K562 treated with DMSO at 1 percent for 48 hours (cell line): ENCODE results near the gene RABEP2. TPM values are rescaled to one million over a fixed set of nuclear protein-coding genes. Genes with fewer than 3 reads are reported as not detected.

Experiments
- total RNA-seq: library from RNA; unstranded; fragments of 300-600 nt; gene quantifications from 2 replicates; pipeline ENCODE4 v1.2.3, GENCODE V29; 2022; ENCODE audit warnings: low replicate concordance; ENCODE audit errors: extremely low read depth

The RABEP2 gene, protein sequence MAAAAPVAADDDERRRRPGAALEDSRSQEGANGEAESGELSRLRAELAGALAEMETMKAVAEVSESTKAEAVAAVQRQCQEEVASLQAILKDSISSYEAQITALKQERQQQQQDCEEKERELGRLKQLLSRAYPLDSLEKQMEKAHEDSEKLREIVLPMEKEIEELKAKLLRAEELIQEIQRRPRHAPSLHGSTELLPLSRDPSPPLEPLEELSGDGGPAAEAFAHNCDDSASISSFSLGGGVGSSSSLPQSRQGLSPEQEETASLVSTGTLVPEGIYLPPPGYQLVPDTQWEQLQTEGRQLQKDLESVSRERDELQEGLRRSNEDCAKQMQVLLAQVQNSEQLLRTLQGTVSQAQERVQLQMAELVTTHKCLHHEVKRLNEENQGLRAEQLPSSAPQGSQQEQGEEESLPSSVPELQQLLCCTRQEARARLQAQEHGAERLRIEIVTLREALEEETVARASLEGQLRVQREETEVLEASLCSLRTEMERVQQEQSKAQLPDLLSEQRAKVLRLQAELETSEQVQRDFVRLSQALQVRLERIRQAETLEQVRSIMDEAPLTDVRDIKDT
- not detected in 2 replicates for total RNA-seq

DNA sequence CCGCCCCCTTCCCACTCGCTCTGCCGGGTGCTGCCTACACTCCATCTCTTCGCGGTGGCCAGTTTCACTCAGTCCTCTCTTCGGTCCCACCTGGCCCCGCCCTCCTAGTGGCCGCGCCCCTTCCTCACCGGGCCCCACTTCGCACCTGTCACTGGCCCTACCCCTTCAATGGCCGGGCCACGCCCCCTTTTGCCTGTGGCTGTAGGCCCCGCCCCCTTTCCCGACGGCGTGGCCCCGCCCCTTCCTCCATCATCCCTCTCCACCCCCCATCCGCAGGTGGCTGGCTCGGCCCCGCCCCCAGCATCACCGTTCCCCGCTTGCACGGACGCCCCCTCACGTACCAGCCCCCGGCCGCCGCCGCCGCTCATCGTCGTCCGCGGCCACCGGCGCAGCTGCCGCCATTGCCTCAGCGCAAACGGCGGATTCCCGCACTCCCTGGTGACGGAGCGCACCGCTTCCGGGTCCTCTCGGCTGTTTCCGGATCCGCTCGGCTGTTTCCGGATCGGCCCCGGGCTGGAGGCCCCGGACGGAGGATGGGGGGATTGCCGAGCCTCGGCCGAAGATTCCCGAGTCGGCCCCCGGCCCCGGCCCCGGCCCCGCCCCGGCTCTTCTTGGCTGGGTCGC is at the start of gene RABEP2:
Gene RABEP2, minus strand, starts transcription at position 477 of the 624 bp plus-strand sequence. Its CDS starts 75 bp downstream, at position 402.

DNA sequence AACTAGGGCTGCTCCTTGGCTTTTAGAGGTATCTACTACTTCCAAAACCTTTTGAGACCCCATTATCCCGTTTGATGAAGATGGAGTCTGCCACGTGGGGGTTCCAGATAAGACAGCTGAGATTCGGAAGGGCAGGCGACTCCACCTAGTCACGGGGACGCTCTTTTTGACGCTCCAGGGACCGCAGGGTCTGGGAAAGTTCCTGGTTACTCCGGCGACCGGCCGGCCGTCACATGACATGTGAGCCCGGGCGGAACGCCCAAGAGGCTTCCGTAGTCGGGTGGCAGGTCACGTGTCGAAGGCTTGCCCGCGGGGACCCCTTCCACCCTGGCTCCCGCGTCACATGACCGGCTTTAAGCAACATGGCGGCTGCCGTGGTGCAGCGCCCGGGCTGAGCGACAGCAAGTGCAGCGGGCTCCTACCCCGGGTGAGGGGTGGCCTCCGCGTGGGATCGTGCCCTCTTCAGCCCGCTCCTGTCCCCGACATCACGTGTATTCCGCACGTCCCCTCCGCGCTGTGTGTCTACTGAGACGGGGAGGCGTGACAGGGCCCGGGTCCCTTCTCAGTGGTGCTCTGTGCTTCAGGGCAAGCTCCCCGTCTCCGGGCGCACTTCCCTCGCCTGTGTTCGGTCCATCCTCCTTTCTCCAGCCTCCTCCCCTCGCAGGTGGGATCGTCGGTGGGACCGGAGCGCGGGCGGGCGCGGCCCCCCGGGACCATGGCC is 49.6 kb upstream of the RABEP2 start, which contains the start of gene SPNS1:
Gene SPNS1, plus strand, starts transcription at position 342 of the 721 bp plus-strand sequence. Its CDS starts 374 bp downstream, at position 716.

DNA sequence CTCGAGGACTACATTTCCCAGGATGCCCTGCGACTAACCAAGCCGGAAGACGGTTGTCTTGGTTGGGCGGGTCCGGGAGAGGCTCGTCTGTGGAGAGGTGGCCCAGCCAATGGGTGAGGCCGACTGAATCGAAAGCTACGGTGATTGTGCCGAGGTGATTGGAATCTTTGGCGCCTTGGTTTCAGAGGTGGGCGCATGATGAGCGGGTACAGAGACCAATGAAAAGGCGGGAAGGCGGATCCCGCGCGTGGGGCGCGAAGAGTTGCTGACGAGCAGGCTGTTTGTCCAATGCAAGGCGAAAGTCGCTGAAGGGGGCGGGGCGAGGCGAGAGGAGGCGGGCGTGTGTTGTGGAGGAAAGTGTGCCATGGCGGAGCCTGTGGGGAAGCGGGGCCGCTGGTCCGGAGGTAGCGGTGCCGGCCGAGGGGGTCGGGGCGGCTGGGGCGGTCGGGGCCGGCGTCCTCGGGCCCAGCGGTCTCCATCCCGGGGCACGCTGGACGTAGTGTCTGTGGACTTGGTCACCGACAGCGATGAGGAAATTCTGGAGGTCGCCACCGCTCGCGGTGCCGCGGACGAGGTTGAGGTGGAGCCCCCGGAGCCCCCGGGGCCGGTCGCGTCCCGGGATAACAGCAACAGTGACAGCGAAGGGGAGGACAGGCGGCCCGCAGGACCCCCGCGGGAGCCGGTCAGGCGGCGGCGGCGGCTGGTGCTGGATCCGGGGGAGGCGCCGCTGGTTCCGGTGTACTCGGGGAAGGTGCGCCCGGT is 25.8 kb upstream of the RABEP2 start, which contains the start of gene NFATC2IP:
Gene NFATC2IP, plus strand, starts transcription at position 290 of the 762 bp plus-strand sequence. Its CDS starts 75 bp downstream, at position 365.

DNA sequence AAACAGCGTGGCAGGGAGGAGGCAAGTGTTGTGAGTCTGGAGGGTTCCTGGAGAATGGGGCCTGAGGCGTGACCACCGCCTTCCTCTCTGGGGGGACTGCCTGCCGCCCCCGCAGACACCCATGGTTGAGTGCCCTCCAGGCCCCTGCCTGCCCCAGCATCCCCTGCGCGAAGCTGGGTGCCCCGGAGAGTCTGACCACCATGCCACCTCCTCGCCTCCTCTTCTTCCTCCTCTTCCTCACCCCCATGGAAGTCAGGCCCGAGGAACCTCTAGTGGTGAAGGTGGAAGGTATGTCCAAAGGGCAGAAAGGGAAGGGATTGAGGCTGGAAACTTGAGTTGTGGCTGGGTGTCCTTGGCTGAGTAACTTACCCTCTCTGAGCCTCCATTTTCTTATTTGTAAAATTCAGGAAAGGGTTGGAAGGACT is 6.8 kb upstream of the RABEP2 start, which contains the start of gene CD19:
Gene CD19, plus strand, starts transcription at position 171 of the 425 bp plus-strand sequence. Its CDS starts 30 bp downstream, at position 201.

DNA sequence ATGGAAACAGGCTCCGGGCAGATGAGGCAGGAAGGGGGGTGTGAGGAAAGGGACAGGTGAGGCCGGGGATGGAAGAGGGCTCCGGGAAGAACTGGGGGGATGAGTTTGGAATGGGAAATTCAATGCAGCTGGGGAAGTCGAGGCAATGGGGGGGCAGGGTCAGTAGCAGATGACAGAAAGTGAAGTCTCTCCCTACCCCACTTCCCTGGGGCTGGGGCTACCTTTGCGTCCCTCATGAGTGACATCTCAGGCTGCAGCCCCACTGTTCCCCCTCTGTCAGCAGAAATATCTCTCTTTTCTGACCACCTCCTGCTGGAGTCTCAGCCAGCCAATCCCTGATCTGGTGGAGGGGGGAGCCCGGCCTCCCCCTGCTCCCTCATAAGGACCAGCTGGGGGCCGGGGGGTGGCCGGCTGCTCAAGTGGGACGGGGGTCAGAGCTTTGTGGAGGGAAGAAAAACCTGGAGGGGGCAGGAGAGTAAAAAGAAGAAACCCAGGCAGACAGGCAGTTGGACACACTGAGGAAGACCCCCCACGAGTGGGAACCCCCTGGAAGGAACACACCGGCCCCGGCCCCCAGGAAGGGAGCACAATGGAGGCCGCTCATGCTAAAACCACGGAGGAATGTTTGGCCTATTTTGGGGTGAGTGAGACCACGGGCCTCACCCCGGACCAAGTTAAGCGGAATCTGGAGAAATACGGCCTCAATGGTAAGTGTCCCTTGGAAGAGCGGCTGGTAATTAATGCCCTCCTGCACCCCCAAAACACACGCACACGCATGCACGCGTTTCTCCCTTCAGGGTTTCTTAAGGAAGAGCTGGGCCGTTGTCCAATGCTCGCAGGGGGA is 46.7 kb downstream of the RABEP2 start, which contains the start of gene ATP2A1:
Gene ATP2A1, plus strand, starts transcription at position 406 of the 844 bp plus-strand sequence. Its CDS starts 184 bp downstream, at position 590.

Other genes starting within 250 kb of the RABEP2 start
- gene EIF3C, start 213.8 kb downstream of the RABEP2 start, total RNA-seq, result not detected in 2 replicates
- not detected in 2 replicates for gene NPIPB9, start 173.5 kb downstream of the RABEP2 start, total RNA-seq
- 201 TPM in 1 of 2 replicates, not detected in the other for gene ATXN2L, start 102.2 kb downstream of the RABEP2 start, total RNA-seq
- gene TUFM, start 78.9 kb downstream of the RABEP2 start, total RNA-seq, result not detected in 2 replicates
- gene SH2B1, start 61.4 kb downstream of the RABEP2 start, total RNA-seq, result not detected in 2 replicates
- not detected in 2 replicates for gene ATP2A1, start 46.8 kb downstream of the RABEP2 start, total RNA-seq
- gene CD19, start 6.7 kb upstream of the RABEP2 start, total RNA-seq, result not detected in 2 replicates
- gene NFATC2IP, start 25.7 kb upstream of the RABEP2 start, total RNA-seq, result not detected in 2 replicates
- 1,070 TPM in 1 of 2 replicates, not detected in the other for gene SPNS1, start 49.5 kb upstream of the RABEP2 start, total RNA-seq
- not detected in 2 replicates for gene LAT, start 59.8 kb upstream of the RABEP2 start, total RNA-seq